Measurements from ENCODE around the gene SHKBP1.

- TF ChIP-seq HDGF (IDR thresholded peaks at IDR 0.05; ENCODE audit: borderline replicate concordance) (no peak), ELF4 (IDR thresholded peaks at IDR 0.05) (no peak), ZNF384 (IDR thresholded peaks at IDR 0.05) (no peak), SUZ12 (IDR thresholded peaks at IDR 0.05) (no peak)
Measured at GRCh38 chr19:40598121-40598917, 21.6 kb downstream of the SHKBP1 start.

Data from HEK293T (cell line).